Neutrophil (primary cell): ENCODE data around the gene CCDC127.

Experiments used
- H3K27ac ChIP-seq: fragments of 200-600 bp; sonication (generic); 2 replicates; pipeline ENCODE4 v1.5.1; 2016; ENCODE audit warnings: mild to moderate bottlenecking, moderate library complexity
- H3K27me3 ChIP-seq: fragments of 200-600 bp; sonication (generic); 2 replicates; pipeline ENCODE4 v1.6.0; 2016; ENCODE audit warnings: mild to moderate bottlenecking
- H3K36me3 ChIP-seq: fragments of 200-600 bp; sonication (generic); 2 replicates; pipeline ENCODE4 v1.5.1; 2017
- H3K4me1 ChIP-seq, 2 experiments: fragments of 200-600 bp in 1 of 2; sonication (generic) in 1 of 2; 1 replicate in 1 of 2; 2 replicates in 1 of 2; pipeline versions ENCODE4 v1.5.1 to v1.6.1; 2013 to 2016; ENCODE audit warnings: low read depth in 1 of 2, low read length in 1 of 2, mild to moderate bottlenecking in 1 of 2, moderate library complexity in 1 of 2; ENCODE audit not compliant: control insufficient read depth in 1 of 2, insufficient read depth in 1 of 2
- H3K4me3 ChIP-seq, 2 experiments: fragments of 200-600 bp in 1 of 2; sonication (generic) in 1 of 2; 1 replicate in 1 of 2; 2 replicates in 1 of 2; pipeline ENCODE4 v1.5.1; 2013 to 2016; ENCODE audit warnings: low read depth in 1 of 2, low read length in 1 of 2, mild to moderate bottlenecking in 1 of 2, moderate library complexity in 1 of 2
- H3K9me3 ChIP-seq: fragments of 200-600 bp; sonication (generic); 2 replicates; pipeline ENCODE4 v1.5.1; 2016
- TF ChIP-seq, protein P1 (sequence below): fragments of 200-600 bp; sonication (generic); IDR thresholded peaks from 2 replicates; pipeline ENCODE4 v1.5.1; 2016; ENCODE audit warnings: antibody characterized with exemption

The CCDC127 gene

DNA sequence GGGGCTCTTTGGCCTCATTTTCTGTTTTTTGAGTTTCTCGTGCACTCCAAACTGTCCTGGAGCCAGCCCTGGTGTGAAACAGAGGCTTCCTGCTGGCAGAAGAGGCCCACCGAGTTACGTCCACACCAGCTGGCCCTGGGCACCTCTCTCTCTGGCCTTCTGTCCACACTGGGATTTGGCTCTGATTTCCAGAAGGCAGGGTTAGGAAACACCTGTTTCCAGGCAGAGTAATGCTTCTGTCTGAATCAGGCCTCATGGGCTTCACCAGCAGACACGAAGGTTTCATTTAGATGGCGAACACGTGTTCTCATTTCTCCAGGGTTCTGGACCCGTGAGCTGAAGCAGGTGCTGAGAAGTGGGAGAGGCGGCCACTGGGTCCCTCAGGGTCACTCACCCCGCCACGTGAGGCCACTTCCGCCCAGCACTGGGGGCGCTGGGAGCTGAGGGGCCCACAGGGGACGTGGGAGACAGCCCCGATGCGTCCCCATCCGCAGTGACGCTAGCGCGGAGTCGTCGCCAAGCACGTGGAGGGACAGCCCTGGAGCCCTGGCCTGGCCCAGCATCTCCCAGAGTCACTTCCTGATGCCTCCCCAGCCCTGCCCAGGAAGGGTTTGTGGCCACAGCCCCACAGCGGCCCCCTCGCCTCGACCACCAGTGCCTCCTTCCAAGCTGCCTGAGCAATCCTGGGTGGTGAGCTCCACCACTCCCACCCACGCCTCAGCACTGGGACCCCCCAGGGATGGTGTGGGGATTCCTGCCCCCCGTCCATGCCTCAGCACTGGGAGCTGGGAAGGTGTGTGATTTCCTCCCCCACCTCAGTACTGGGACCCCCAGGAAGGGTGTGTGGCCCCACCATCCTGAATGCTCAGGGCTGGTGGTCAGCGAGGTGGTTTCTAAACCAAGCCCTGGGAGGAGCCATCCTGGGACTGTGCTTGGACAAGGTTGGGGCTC is 31.6 kb downstream of the CCDC127 start:
- no peak overlapping the region for H3K4me3 ChIP-seq
- TF ChIP-seq, protein P1, sequence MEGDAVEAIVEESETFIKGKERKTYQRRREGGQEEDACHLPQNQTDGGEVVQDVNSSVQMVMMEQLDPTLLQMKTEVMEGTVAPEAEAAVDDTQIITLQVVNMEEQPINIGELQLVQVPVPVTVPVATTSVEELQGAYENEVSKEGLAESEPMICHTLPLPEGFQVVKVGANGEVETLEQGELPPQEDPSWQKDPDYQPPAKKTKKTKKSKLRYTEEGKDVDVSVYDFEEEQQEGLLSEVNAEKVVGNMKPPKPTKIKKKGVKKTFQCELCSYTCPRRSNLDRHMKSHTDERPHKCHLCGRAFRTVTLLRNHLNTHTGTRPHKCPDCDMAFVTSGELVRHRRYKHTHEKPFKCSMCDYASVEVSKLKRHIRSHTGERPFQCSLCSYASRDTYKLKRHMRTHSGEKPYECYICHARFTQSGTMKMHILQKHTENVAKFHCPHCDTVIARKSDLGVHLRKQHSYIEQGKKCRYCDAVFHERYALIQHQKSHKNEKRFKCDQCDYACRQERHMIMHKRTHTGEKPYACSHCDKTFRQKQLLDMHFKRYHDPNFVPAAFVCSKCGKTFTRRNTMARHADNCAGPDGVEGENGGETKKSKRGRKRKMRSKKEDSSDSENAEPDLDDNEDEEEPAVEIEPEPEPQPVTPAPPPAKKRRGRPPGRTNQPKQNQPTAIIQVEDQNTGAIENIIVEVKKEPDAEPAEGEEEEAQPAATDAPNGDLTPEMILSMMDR: no peak
- H3K9me3 ChIP-seq: no peaks in the 10 kb centered on the region
- no peaks in the 10 kb centered on the region for H3K36me3 ChIP-seq
- H3K27me3 ChIP-seq: peaks cover 36% of the 10 kb centered on the region
- H3K4me1 ChIP-seq: peaks cover 0 to 6% of the 10 kb centered on the region in 2 experiments
- no peak overlapping the region for H3K27ac ChIP-seq

DNA sequence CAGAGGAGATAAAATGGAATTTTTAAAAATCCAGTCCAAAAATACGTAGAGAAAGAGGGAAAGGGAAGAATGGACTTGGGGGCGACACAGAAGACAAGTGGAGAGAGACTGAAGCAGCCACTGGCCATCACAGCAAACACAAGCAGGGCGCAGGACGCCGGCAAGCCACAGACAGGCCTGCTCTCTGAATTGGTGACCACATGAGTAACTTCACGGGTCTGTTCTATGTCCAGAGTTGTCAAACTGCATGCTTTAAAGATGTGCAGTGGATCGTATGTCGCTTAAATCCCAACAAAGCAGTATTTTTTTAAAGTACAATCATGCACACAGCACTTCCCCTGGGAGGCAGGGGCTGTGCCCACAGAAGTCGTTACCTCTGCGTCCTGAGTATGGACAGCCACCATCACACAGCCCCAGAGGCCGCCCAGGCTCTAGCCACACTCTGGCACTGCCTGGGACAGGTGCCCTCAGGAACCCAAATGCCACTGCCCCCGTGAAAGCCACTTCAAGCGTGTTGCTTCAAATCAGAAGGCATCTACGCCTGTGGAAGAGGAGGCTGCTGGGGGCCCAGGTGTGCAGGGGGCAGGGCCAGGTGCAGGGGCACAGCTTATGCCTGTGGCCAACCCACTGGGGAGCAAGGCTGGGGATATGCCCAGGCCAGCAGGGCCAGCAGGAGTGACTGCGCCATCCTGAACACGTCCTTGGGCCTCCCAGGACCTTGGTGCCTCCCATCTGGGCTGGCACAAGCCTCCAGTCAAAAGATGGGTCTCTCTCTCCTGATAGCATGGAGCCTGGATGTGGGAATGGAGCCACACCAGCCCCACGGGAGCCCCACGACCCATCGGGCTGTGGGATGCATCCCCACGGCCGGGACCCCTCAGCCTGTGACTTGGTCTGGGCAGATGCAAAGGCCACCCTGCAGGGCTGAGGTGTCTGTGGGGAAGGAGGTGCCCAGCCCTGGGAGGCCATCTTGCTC is 32.6 kb downstream of the CCDC127 start:
- Histone ChIP-seq H3K27me3 (peaks cover 27% of the 10 kb centered on the region), H3K4me1 (peaks cover 0 to 6% of the 10 kb centered on the region in 2 experiments), H3K36me3 (no peaks in the 10 kb centered on the region), H3K27ac (no peak overlapping the region), H3K4me3 (no peak overlapping the region), H3K9me3 (no peaks in the 10 kb centered on the region)
- TF ChIP-seq, protein P1: no peak

DNA sequence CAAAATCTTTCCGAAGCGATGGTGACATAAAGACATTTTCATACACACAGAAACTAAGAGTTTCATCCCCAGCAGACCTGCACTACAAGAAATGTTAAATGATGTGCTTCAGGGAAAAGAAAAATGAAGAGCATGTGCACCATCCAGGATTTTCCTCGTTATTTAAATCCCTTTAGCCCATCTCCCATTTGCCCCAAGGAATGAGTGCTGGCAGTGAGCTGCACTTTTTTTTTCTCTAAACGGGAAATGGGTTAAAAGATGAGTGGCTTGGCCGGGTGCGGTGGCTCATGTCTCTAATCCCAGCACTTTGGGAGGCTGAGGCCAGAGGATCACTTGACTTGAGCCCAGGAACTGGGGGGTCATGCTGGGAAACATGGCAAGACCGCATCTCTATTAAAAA is 33.5 kb downstream of the CCDC127 start:
- no peak overlapping the region for H3K27ac ChIP-seq
- H3K4me3 ChIP-seq: no peak overlapping the region
- TF ChIP-seq, protein P1: no peak
- peaks cover 18% of the 10 kb centered on the region for H3K27me3 ChIP-seq
- H3K9me3 ChIP-seq: no peaks in the 10 kb centered on the region
- no peaks in the 10 kb centered on the region for H3K36me3 ChIP-seq
- H3K4me1 ChIP-seq: peaks cover 0 to 6% of the 10 kb centered on the region in 2 experiments

DNA sequence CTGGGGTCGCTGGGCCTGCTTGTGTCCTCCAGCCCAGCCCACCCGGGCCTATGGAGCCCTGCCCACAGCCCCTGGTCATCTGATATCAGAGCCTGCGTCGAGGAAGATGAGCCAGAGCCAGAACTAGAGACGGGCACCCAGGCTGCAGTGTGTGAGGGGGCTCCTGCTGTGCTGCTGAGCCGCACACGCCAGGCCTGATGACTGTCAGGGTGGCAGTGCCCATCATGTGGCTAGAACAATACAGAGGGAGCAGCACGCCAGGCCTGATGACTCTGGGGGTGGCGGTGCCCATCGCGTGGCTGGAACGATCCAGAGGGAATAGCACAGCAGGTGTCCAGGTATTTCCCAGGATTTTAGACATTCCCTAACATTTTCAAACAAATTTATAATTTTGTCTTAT is 35.8 kb downstream of the CCDC127 start:
- Histone ChIP-seq H3K9me3 (no peaks in the 10 kb centered on the region), H3K4me1 (no peaks in the 10 kb centered on the region), H3K27ac (no peak overlapping the region), H3K4me3 (no peak overlapping the region), H3K36me3 (no peaks in the 10 kb centered on the region), H3K27me3 (peaks cover 5% of the 10 kb centered on the region)
- TF ChIP-seq, protein P1: no peak

DNA sequence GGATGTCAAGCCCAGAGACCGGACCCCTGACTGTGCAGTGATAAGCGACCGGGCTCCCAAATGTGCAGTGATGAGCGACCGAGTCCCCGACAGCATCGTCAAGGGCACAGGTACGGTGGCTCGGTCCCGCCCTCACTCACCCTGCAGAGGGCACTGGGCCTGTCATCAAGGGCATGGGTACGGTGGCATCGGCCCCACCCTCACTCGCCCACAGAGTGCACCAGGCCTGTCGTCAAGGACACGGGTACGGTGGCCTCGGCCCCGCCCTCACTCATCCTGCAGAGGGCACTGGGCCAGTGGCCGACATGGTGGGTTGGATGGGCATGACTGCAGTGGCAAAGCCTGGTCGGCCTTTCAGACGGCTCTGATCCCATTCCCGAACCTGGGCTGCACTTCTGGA is 36.4 kb downstream of the CCDC127 start:
- TF ChIP-seq, protein P1: no peak
- H3K27me3 ChIP-seq: peaks cover 5% of the 10 kb centered on the region
- no peak overlapping the region for H3K4me3 ChIP-seq
- H3K4me1 ChIP-seq: no peaks in the 10 kb centered on the region
- H3K9me3 ChIP-seq: no peaks in the 10 kb centered on the region
- no peaks in the 10 kb centered on the region for H3K36me3 ChIP-seq
- H3K27ac ChIP-seq: no peak overlapping the region
